ENCODE results near the gene PLCXD1.
A peak's percentile ranks its signal among the peaks of the same experiment; 100 is the strongest.
"Not testable (repeated sequence)": the region's sequence is repeated elsewhere in the genome, so short reads cannot be mapped to it uniquely, and the experiment has no call there.

Gene PLCXD1

DNA sequence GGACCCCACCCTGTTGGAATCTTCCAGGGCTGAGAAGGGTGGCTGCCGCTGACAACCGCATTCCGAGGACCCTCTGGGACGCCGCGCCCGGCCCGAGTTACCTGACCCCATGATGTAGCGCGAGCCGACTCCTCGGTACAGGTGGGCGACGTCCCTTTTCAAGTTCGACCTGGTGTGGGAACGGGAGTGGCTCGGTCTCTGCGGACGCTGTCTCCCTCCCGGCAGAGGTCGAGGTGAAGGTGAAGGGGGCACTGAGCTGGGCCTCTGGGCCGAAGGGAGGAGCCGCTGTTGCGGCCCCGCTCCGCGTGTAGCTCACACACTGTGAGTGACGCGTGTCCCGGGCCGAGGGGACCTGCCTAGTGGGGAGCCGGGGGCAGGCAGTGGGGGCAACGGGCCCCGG lies 32.9 kb downstream of the PLCXD1 start:
- peak in 7 of 10 donors; percentile 7 to 84 (median 26) for DNase-seq
- intact Hi-C loops (cut with DNase I) = no loop called here

DNA sequence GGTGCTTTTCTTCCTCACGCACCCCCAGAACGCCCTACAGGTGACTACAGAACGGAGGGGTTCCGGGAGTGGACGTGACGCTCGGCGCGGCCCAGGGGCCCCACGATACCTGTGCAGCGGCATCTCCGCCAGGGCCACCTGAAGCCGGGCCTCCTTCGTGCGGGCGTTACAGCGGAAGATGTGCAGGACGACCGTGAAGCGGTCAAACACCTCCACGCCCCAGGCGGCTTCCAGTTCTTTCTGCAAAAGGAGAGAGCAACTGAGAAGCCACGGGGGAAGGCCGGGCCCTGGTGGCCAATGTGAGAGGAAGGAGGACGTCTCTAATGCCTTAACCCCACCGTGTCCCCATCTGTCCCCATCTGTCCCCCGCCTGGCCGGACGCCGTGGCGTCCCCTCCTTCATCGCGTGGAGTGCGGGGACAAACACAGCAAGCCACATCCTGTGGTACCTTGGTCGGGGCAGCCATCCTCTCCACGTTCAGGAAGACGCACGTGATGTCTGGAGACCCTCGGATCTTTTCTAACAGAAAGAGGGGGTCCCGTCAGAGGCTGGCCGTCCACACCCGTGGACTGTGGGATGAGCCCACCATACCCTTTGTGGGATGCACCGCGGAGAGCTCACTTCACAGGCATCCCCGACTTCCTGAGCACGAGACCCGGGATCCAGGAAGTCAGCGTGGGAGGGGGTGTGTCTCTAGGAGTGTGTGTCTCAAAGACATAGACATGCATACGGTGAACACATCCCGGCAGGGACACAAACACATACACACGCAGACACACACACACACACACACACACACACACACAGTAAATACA lies 33.8 kb downstream of the PLCXD1 start:
- intact Hi-C loops (cut with DNase I) = no loop called here

DNA sequence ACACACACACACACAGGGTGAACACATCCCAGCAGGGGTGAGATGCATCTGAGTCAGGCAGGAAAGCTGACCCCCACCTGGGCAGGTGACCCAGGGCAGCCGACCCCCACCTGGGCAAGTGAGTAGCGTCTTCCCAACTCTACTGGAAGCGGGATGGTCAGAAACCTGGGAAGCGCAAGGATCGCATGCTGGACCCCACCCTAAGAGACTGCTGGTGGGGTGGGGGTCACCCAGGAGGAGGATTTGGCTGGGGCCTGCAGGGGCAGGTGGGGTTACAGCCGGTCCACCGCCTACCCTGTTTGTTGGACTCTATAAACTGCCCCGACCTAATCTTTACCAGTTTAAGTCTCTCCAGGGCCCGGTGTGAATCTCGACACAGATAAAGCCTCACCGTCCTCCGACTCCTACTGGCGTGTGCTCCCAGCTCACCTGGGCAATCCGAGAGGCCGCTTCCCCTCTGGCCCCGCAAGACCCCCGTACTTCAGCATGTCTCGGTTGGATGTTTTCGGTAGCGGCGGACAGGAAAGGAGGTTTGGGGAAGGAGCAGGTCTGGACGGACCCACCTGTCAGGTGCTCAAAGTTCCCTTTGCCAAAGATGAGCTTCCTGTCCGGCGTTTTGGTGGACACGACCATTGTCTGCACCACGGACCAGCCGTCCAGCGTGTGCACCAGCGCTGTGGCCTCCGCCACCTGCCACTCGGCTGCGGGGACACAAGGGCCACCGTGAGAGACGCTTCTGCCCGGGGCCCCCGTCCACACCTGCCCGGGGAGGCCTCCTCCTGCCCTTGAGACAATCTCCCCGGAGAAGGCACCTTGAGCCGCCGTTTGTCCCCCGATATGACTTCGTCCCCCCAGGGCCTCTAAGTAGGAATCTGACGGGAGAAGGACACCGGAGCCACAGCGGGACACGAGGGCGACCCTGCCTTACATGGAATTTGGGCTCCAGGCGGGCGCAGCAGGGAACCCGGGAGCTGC lies 35.5 kb downstream of the PLCXD1 start:
- DNase-seq = peak in 7 of 10 donors; percentile 5 to 79 (median 23)
- intact Hi-C loops (cut with DNase I) = no loop called here

More for the DNA sequence above, 33.8 kb downstream of the PLCXD1 start:
- DNase-seq = peak in 7 of 10 donors; percentile 5 to 86 (median 25)

DNA sequence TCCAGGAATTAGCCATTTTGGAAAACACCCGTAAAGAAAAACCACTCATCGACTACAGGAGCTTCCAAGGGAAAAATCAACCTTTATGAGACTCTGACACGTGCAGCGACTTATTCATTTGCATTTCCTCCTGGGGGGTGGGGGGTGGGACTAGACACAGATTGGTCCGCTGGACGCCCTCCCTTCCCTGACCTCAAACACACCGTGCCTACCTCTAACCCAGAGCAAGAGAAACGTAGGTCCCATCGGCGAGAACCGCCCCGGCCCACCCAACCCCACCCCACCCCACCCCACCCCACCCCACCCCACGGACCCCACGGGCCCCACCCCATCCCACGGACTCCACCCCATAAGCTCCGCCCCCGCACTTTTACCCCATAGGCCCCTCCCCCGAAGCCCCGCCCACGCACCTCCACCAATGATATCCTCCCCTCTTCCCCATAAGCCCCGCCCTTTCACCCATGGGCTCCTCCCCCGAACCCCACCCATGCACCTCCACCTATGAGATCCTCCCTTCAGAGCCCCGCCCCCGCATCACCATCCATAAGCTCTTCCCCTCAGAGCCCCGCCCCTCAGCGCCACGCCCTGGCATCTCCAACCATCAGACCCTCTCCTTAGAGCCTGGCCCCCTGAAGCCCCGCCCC lies 36.4 kb downstream of the PLCXD1 start:
- DNase-seq = peak in 3 of 10 donors; percentile 12 to 62 (median 22)
- intact Hi-C loops (cut with DNase I) = loop anchor here (1.0 kb wide), 1 partner anchor 70 kb away; no protein-coding TSS in a partner anchor

DNA sequence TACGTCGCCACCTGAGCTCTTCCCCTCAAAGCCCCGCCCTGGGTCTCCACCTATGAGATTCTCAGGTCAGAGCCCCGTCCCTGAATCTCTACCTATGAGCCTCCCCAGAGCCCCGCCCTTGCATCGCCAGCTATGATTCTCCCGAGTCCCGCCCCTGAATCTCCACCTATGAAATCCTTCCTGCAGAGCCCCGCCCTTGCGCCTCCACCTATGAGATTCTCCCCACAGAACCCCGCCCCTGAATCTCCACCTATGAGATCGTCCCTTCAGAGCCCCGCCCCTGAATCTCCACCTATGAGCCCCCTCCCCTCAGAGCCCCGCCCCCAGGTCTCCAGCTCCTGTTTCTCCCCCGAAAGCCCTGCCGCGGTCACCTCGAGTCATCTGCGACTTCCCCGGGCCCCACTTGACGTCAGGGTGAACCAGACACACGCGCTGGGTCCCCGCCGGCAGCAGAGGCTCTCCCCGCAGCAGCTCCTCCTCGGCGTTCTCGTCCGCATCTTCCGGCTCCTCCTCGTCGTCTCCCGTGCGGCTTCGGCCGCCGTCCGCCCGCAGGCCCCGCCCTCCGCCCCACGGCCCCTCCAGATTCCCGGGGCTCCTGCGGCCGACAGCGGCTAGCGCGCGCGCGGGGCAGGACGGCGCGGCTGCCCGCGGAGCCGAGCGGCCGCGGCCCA lies 37.0 kb downstream of the PLCXD1 start:
- intact Hi-C loops (cut with DNase I) = loop anchor here (1.0 kb wide), 1 partner anchor 69 kb away; no protein-coding TSS in a partner anchor
- peak; percentile 83 to 98 (median 92) for DNase-seq

GRCh38 chrX:318739-319578 lies 37.8 kb downstream of the PLCXD1 start, which contains the start of gene GTPBP6:
Gene GTPBP6, minus strand, starts transcription at chrX:318796. Its CDS starts 9 bp downstream, at chrX:318787.
- DNase-seq = peak; percentile 100
- intact Hi-C loops (cut with DNase I) = loop anchor here (1.0 kb wide), 1 partner anchor 68 kb away; no protein-coding TSS in a partner anchor

GRCh38 chrX:319579-320125 lies 38.5 kb downstream of the PLCXD1 start:
- intact Hi-C loops (cut with DNase I) = no loop called here
- peak in 6 of 10 donors; percentile 9 to 85 (median 48) for DNase-seq

- intact Hi-C loops (cut with DNase I) = no loop called here
Observed at GRCh38 chrX:320126-320783, 39.1 kb downstream of the PLCXD1 start.

DNA sequence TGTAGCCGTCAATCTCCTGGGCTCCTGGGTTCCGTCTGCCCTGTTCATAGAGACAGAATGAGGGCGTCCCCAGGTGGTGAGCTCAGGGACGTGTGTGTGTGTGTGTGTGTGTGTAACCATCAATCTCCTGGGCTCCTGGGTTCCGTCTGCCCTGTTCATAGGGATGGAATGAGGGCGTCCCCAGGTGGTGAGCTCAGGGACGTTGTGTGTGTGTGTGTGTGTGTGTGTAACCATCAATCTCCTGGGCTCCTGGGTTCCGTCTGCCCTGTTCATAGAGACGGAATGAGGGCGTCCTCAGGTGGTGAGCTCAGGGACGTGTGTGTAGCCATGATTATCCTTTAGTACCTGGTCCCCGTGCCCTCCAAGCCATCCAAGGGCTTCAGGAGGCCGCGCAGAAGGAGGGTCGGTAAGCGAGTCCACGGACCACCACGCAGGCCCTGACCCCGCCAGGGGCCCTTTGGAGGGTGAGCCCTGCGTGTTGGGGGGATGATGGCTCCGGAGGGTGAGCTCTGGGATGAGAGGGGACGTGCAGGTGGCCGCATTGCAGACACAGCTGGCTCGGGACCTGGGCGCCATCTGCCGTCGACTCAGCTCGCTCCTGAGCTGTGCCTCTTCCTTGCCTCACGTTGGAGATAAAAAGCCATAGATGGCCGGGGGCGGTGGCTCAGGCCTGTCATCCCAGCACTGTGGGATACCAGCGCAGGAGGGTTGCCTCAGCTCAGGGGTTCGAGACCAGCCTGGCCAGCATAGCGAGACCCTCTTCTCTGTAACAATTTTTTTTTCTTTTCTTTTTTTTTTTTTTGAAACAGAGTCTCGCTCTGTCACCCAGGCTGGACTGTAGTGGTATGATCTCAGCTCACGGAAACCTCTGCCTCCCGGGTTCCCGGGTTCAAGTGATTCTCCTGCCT lies 42.8 kb downstream of the PLCXD1 start:
- DNase-seq = peak in 7 of 10 donors; percentile 26 to 88 (median 35)
- intact Hi-C loops (cut with DNase I) = no loop called here

More at GRCh38 chrX:320126-320783, 39.1 kb downstream of the PLCXD1 start:
- peak in 6 of 10 donors; percentile 6 to 65 (median 18) for DNase-seq

- intact Hi-C loops (cut with DNase I) = not testable (repeated sequence)
- peak in 7 of 10 donors; percentile 2 to 63 (median 16) for DNase-seq
Observed at GRCh38 chrX:324664-325063, 43.5 kb downstream of the PLCXD1 start.

GRCh38 chrX:327660-328126 lies 46.5 kb downstream of the PLCXD1 start:
- intact Hi-C loops (cut with DNase I) = no loop called here
- DNase-seq = peak in 5 of 10 donors; percentile 8 to 82 (median 57)

GRCh38 chrX:329291-329910 lies 48.2 kb downstream of the PLCXD1 start:
- intact Hi-C loops (cut with DNase I) = no loop called here
- peak in 6 of 10 donors; percentile 3 to 54 (median 21) for DNase-seq

DNA sequence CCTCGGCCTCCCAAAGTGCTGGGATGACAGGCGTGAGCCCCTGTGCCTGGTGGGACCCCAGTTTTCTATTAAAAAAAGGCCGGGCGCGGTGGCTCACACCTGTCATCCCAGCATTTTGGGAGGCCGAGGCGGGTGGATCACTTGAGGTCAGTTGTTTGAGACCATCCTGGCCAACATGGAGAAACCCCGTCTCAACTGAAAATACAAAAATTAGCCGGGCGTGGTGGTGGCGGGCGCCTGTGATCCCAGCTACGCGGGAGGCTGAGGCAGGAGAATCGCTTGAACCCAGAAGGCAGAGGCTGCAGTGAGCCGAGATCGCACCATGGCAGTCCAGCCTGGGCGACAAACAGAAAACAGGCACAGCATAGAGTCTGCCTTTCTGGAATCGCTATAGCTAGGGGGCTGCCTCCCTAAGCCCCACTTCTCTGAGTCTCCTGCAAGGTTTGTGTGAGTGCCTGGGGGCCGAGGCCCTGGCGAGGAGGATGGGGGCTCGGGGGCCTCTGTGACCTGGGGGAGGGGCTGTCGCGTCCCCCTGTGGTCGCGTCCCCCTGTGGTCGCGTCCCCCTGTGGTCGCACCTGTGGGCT lies 49.1 kb downstream of the PLCXD1 start:
- DNase-seq = peak in 4 of 10 donors; percentile 3 to 49 (median 20)
- intact Hi-C loops (cut with DNase I) = not testable (repeated sequence)

- peak in 4 of 10 donors; percentile 4 to 61 (median 40) for DNase-seq
- intact Hi-C loops (cut with DNase I) = no loop called here
Observed at GRCh38 chrX:330726-331150, 49.6 kb downstream of the PLCXD1 start.

GRCh38 chrX:331151-331824 lies 50.1 kb downstream of the PLCXD1 start:
- intact Hi-C loops (cut with DNase I) = no loop called here
- peak in 6 of 10 donors; percentile 5 to 84 (median 40) for DNase-seq

All from posterior cingulate gyrus (tissue), 11 donors.